GM12878 (cell line): ENCODE data around the gene SETD1B. TPM values are rescaled to one million over a fixed set of nuclear protein-coding genes. Genes with fewer than 3 reads are reported as not detected.

Experiments
- BMI1 ChIP-seq: fragments of 450-650 bp; IDR thresholded peaks from 2 replicates; pipeline ENCODE4 v1.6.1; 2016; ENCODE audit warnings: mild to moderate bottlenecking, moderate library complexity, borderline replicate concordance
- ELK1 ChIP-seq: IDR thresholded peaks from 2 replicates; pipeline ENCODE4 v1.6.1; 2012; ENCODE audit warnings: low read depth, low read length, improper control_type of control experiment
- IKZF2 ChIP-seq, 2 experiments: fragments of 450-650 bp; IDR thresholded peaks; 2 replicates each; pipeline ENCODE4 v1.6.1; 2017; ENCODE audit warnings: mild to moderate bottlenecking in 2 of 2, moderate library complexity in 2 of 2
- ZBTB4 ChIP-seq: fragments of 450-650 bp; formaldehyde crosslinking; IDR thresholded peaks from 2 replicates; pipeline ENCODE4 v1.4.0; 2022; ENCODE audit warnings: mild to moderate bottlenecking, moderate library complexity
- ZBTB40 ChIP-seq: fragments of 450-650 bp; IDR thresholded peaks from 2 replicates; pipeline ENCODE4 v1.6.1; 2016; ENCODE audit warnings: mild to moderate bottlenecking, moderate library complexity, borderline replicate concordance
- polyA plus RNA-seq, 11 experiments: library from polyadenylated mRNA; depleted of rRNA in 4 of 11; unstranded in 6 of 11; stranded (reverse) in 5 of 11; fragments of >200 nt; fragmentation: Nextera tagmentation in 4 of 11; fragmentation: Illumina TruSeq in 1 of 11; extraction: Ambion mirVana in 4 of 11; extraction: Trizol in 1 of 11; gene quantifications; 1 replicate in 1 of 11; 2 replicates in 10 of 11; pipeline versions ENCODE4 v1.2.1 to v1.2.3, GENCODE V29; 2011 to 2016; ENCODE audit warnings: inconsistent platforms in 2 of 11, missing spikeins in 2 of 11, low read depth in 1 of 11
- total RNA-seq, 4 experiments: library from RNA; depleted of rRNA in 3 of 4; stranded (reverse); fragments of >200 nt in 3 of 4; fragmentation: Illumina TruSeq in 1 of 4; extraction: Trizol in 1 of 4; gene quantifications; 2 replicates each; pipeline versions ENCODE4 v1.2.1 to v1.2.3, GENCODE V29; 2013 to 2021
- TF ChIP-seq, protein P1 (sequence below): fragments of 450-650 bp; IDR thresholded peaks from 2 replicates; pipeline ENCODE4 v1.6.1; 2017; ENCODE audit warnings: mild to moderate bottlenecking, moderate library complexity
- TF ChIP-seq, protein P2 (sequence below): fragments of 450-650 bp; formaldehyde crosslinking; IDR thresholded peaks from 2 replicates; pipeline ENCODE4 v1.5.0; 2022; ENCODE audit warnings: mild to moderate bottlenecking, missing genetic modification characterization

SETD1B gene
- total and polyA plus RNA-seq, 10 of the 15 experiments (the other 5 are each of a cell fraction or from before 2014, with no cell fraction given) = 0.50 to 17.3 (median 1.6) TPM

- TF ChIP-seq ZBTB4 (CRISPR knock-in tag) (no peak), BMI1 (no peak), IKZF2 (IDR thresholded peaks at IDR 0.05) (no peak), ZBTB40 (no peak), ELK1 (no peak)
- TF ChIP-seq, protein P1, sequence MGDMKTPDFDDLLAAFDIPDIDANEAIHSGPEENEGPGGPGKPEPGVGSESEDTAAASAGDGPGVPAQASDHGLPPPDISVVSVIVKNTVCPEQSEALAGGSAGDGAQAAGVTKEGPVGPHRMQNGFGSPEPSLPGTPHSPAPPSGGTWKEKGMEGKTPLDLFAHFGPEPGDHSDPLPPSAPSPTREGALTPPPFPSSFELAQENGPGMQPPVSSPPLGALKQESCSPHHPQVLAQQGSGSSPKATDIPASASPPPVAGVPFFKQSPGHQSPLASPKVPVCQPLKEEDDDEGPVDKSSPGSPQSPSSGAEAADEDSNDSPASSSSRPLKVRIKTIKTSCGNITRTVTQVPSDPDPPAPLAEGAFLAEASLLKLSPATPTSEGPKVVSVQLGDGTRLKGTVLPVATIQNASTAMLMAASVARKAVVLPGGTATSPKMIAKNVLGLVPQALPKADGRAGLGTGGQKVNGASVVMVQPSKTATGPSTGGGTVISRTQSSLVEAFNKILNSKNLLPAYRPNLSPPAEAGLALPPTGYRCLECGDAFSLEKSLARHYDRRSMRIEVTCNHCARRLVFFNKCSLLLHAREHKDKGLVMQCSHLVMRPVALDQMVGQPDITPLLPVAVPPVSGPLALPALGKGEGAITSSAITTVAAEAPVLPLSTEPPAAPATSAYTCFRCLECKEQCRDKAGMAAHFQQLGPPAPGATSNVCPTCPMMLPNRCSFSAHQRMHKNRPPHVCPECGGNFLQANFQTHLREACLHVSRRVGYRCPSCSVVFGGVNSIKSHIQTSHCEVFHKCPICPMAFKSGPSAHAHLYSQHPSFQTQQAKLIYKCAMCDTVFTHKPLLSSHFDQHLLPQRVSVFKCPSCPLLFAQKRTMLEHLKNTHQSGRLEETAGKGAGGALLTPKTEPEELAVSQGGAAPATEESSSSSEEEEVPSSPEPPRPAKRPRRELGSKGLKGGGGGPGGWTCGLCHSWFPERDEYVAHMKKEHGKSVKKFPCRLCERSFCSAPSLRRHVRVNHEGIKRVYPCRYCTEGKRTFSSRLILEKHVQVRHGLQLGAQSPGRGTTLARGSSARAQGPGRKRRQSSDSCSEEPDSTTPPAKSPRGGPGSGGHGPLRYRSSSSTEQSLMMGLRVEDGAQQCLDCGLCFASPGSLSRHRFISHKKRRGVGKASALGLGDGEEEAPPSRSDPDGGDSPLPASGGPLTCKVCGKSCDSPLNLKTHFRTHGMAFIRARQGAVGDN = no peak
- TF ChIP-seq, protein P2, sequence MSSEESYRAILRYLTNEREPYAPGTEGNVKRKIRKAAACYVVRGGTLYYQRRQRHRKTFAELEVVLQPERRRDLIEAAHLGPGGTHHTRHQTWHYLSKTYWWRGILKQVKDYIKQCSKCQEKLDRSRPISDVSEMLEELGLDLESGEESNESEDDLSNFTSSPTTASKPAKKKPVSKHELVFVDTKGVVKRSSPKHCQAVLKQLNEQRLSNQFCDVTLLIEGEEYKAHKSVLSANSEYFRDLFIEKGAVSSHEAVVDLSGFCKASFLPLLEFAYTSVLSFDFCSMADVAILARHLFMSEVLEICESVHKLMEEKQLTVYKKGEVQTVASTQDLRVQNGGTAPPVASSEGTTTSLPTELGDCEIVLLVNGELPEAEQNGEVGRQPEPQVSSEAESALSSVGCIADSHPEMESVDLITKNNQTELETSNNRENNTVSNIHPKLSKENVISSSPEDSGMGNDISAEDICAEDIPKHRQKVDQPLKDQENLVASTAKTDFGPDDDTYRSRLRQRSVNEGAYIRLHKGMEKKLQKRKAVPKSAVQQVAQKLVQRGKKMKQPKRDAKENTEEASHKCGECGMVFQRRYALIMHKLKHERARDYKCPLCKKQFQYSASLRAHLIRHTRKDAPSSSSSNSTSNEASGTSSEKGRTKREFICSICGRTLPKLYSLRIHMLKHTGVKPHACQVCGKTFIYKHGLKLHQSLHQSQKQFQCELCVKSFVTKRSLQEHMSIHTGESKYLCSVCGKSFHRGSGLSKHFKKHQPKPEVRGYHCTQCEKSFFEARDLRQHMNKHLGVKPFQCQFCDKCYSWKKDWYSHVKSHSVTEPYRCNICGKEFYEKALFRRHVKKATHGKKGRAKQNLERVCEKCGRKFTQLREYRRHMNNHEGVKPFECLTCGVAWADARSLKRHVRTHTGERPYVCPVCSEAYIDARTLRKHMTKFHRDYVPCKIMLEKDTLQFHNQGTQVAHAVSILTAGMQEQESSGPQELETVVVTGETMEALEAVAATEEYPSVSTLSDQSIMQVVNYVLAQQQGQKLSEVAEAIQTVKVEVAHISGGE (CRISPR knock-in tag) = no peak
Observed at GRCh38 chr12:121754836-121755235, 49.0 kb upstream of the SETD1B start (continued).
